Testis (tissue), 2 donors: ENCODE measurements around the gene MTRF1L.

Source experiments
- CTCF ChIP-seq, 3 experiments: fragments of 450-650 bp in 2 of 3; fragments of 200-600 bp in 1 of 3; sonication (generic) in 1 of 3; IDR thresholded peaks; one replicate each; pipeline ENCODE4 v1.5.1; 2016 to 2019; ENCODE audit warnings: antibody characterized with exemption in 3 of 3, mild to moderate bottlenecking in 2 of 3, moderate library complexity in 1 of 3
- POLR2A ChIP-seq: fragments of 450-650 bp; IDR thresholded peaks from one replicate; pipeline ENCODE4 v1.6.1; 2017; ENCODE audit warnings: antibody characterized with exemption, mild to moderate bottlenecking, moderate library complexity

GRCh38 chr6:153001767-153002612, 519 bp downstream of the MTRF1L start:
- TF ChIP-seq CTCF (IDR thresholded peaks at IDR 0.05) = no peak
- no peak for TF ChIP-seq POLR2A
